HG02798 (cell line): ENCODE measurements around the gene PLEKHD1.
"Not testable (repeated sequence)": the region's sequence is repeated elsewhere in the genome, so short reads cannot be mapped to it uniquely, and the experiment has no call there.

Experiments used
- ATAC-seq: cut with Tn5 transposase; IDR thresholded peaks from one replicate; pipeline ENCODE4 v1.9.1; 2021; ENCODE audit warnings: mild to moderate bottlenecking; ENCODE audit not compliant: unreplicated experiment, poor library complexity

PLEKHD1 gene

GRCh38 chr14:69480136-69480535 is 4.4 kb upstream of the PLEKHD1 start:
- no peak for ATAC-seq

GRCh38 chr14:69481815-69482568 is 2.5 kb upstream of the PLEKHD1 start:
- ATAC-seq: peak; percentile 92

DNA sequence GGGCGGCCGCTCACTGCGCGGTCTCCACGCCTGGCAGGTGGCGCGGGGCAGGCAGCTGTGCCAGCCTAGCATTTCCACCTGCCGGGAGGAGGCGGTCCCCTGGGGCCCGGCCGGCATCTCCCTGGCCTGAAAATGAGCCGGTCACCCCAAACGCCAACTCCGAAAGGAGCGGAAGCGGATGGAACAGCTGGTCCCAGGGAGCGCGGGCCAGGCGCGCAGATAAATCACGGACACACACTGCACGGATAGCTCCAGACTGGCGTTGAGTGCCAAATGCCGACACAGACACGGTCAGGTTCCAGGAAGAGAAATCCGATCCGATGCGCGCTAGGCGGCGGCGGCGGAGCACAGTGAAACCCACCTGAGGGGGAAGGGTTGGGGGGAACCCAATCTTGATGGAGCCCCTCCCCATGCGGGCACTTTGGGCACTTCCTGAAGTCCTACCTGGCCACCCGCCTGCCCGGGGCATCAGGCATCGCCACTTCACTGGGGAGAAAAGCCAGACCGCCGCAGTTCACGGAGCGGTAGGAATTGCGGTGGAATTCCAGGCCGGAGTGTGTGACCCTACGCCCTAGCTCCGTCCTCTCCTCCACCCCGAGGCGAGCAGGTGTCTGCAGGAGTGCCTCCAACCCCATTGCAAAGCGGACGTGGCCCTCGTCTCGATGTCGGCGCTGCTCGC is 624 bp upstream of the PLEKHD1 start:
- no peak for ATAC-seq

DNA sequence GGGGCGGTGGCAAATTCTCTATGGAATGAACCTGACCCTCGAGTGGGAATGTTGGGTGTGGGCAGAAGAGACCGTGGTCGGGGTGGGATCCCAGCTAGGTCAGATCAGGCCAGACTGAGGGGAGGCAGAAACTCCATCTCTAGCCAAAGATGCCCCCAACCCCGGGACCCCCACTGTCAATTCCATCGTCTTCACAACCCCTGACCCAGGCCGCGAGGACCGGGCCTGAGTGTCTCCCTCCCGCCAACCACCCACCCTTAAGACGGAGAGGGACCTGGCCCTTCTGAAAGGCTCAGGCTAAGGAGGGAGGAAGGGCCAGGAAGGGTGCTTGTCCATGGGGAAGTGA is 760 bp downstream of the PLEKHD1 start:
- ATAC-seq: no peak

DNA sequence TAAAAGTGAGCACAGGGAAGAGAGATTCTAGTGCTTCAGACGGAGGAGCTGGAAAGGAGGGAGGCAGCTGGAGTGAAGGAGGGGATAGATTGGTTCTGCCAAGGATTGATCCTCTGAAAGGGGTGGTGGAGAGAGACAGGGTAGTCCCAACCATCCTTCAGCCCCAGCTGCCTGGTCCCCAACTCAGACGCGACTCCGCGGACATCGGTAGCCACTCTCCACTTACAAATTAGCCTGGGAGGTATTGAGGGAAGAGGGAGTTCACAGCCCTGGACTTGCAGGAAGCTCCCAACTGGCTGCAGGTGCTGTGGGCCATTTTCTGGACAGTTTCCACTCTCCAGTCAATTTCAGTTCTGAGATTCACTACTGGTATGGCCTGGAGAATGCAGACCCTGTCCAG is 1.2 kb downstream of the PLEKHD1 start:
- no peak for ATAC-seq

- ATAC-seq: no peak
These were observed 2.7 kb downstream of the PLEKHD1 start for GRCh38 chr14:69487226-69487625.

GRCh38 chr14:69487771-69488170 is 3.2 kb downstream of the PLEKHD1 start:
- no peak for ATAC-seq

DNA sequence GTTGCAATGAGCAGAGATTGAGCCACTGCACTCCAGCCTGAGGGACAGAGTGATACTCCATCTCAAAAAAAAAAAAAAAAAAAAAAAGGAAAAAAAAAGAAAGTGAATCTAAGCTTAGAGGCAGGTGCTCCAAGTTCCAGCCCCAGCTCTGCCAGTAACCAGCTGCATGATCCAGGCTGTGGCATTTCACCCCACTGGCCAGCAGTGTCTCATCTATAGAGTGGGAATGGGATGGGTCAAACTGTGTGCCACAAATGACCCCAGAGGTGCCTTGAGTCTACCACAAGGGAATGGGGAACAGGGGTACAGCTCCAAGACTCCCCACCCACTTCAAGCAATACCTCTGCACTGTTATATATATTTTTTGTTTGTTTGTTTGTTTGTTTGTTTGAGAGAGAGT is 5.0 kb downstream of the PLEKHD1 start:
- no peak for ATAC-seq

GRCh38 chr14:69490219-69490918 is 5.8 kb downstream of the PLEKHD1 start:
- ATAC-seq: no peak

DNA sequence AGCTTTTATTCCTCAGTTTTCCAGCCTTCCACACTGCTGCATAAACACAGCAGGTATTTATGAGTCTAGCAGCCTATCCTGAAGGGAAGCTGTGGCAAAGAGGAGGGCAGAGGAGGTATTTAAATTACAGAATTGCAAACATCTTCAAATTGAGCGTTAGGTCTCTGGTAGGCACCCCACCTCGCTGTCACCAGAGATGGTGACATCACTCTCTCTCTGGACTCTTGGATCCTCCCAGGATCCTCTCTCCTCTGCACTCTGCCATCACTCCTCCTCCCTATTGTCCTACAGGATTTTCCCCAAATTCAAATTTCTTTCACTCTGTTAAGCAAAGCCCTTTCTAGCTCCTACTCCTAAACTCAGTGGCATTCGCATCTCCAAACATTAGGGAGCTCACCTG is 6.7 kb downstream of the PLEKHD1 start:
- no peak for ATAC-seq

GRCh38 chr14:69493038-69493437 is 8.5 kb downstream of the PLEKHD1 start:
- ATAC-seq: no peak

GRCh38 chr14:69493791-69494190 is 9.3 kb downstream of the PLEKHD1 start:
- no peak for ATAC-seq

GRCh38 chr14:69495341-69495921 is 10.9 kb downstream of the PLEKHD1 start:
- no peak for ATAC-seq

DNA sequence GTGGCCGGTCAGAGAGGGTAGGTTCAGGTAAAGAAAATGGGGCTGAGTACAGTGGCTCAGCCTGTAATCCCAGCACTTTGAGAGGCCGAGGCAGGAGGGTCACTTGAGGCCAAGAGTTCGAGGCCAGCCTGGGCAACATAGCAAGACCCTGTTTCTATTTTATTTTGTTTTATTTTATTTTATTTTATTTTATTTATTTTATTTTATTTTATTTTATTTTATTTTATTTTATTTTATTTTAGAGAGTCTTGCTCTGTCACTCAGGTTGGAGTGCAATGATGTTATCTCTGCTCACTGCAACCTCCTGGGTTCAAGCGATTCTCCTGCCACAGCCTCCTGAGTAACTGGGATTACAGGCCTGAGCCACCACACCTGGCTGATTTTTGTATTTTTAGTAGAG is 13.3 kb downstream of the PLEKHD1 start:
- ATAC-seq: not testable (repeated sequence)

DNA sequence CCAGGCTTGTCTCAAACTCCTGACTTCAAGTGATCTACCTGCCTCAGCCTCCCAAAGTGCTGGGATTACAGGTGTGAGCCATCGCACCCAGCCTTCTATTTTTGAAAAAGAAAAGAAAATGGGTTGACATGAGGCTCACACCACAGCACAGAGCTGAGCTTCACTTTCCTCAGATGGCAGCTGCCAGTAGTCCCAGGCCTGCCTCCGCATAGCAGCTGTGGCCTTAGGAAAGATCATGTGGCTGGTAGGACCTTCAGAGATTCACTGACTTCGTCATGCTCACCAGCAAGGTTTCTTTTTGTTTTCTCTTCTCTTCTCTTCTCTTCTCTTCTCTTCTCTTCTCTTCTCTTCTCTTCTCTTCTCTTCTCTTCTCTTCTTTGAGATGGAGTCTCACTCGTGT is 13.8 kb downstream of the PLEKHD1 start:
- not testable (repeated sequence) for ATAC-seq

DNA sequence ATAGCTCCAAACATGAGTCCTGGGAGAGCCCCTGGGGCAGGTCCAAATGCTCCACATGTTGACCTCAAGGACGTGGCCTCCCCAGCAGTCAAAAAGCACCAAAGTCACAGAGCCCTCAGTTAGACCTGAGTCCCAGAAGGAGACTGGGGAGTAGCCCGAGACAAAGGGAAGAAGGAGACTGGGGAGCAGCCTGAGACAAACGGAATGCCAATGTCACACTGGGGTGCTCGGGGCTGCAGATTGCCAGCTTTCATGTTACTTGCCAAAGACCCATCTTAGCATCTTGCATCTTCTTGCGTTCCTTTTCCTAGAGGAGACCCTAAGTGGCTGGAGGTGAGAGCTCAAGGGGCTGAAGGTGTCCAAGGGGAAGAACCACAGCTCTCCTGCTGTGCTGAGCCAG is 14.9 kb downstream of the PLEKHD1 start:
- ATAC-seq: no peak

DNA sequence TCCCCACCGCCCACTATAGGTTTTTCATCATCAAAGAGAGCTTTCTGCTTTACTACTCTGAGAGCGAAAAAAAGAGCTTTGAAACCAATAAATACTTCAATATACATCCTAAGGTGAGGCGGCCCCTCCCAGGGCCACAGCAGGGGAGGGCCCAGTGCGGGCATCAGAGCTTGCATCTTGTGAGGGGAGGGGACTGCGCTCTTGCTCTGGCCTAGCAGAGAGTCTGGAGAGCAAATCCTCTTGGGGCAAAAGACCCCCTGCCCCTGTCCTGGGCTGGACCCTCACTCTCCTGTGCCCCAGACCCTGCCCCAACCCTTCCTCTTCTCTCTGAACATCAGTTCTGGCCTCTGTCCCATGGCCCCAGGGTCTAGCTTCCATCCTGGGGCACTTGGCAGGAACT is 15.6 kb downstream of the PLEKHD1 start:
- ATAC-seq: no peak

DNA sequence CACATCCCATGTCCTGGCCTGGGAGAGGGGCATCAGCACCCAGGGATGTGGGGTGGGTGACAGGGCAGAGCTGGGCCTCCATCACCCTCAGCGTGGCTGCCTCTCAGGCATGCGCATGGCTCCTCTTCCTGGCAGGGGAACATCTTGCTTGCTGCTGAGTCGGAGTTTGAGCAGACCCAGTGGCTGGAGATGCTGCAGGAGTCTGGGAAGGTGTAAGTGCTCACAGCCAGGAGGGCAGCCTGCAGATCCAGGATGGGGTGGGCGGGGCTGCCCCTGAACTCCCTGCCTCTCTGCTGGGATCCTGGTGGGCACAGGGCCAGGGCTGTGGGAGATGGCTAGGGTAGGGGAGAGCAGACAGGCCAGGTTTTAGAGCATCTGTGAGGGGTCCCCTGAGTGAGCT is 16.2 kb downstream of the PLEKHD1 start:
- ATAC-seq: no peak

DNA sequence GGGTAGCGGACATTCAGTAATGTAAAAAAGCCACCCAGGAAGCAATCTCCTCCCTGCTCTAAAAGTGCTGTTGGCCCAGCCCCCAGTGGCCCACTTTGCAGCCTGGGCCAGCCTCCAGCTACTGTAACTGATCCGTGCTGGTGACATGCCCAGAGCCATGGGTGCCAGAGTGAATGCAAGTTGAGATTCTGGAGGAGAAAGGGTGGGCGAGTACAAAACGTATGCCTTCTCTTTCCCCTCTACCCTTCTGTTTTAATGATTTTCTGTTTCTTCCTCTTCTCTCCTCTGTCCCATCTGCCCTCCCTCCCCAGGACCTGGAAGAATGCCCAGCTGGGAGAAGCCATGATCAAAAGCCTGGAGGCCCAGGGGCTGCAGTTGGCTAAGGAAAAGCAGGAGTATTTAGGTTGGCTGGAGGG is 16.9 kb downstream of the PLEKHD1 start:
- ATAC-seq: no peak

GRCh38 chr14:69504775-69505174 is 20.2 kb downstream of the PLEKHD1 start:
- ATAC-seq: no peak
